ENCODE results near the gene SUCNR1.
"Not testable (repeated sequence)": the region's sequence is repeated elsewhere in the genome, so short reads cannot be mapped to it uniquely, and the experiment has no call there.

SUCNR1 gene

GRCh38 chr3:151880416-151880690 is 6.9 kb downstream of the SUCNR1 start:
- TF ChIP-seq CTCF (IDR thresholded peaks at IDR 0.05), result no peak
- TF ChIP-seq ZFX (IDR thresholded peaks at IDR 0.05; ENCODE audit: borderline replicate concordance), result no peak
- no peak overlapping the region for H3K27ac ChIP-seq

GRCh38 chr3:151881137-151881536 is 7.7 kb downstream of the SUCNR1 start:
- H3K27ac ChIP-seq, result no peak overlapping the region
- TF ChIP-seq CTCF (IDR thresholded peaks at IDR 0.05) (no peak), ZFX (IDR thresholded peaks at IDR 0.05; ENCODE audit: borderline replicate concordance) (no peak)

- not testable (repeated sequence) for H3K27ac ChIP-seq
Measured at GRCh38 chr3:151885397-151885796, 12.0 kb downstream of the SUCNR1 start.

- H3K27ac ChIP-seq, result not testable (repeated sequence)
Measured at GRCh38 chr3:151887450-151888211, 14.2 kb downstream of the SUCNR1 start.

GRCh38 chr3:151890721-151891141 is 17.3 kb downstream of the SUCNR1 start:
- no peak overlapping the region for H3K27ac ChIP-seq

GRCh38 chr3:151891721-151892120 is 18.3 kb downstream of the SUCNR1 start:
- TF ChIP-seq ZFX (IDR thresholded peaks at IDR 0.05; ENCODE audit: borderline replicate concordance) (no peak), CTCF (IDR thresholded peaks at IDR 0.05) (no peak)

More at GRCh38 chr3:151890721-151891141, 17.3 kb downstream of the SUCNR1 start:
- TF ChIP-seq CTCF (IDR thresholded peaks at IDR 0.05) (no peak), ZFX (IDR thresholded peaks at IDR 0.05; ENCODE audit: borderline replicate concordance) (no peak)

GRCh38 chr3:151894219-151894618 is 20.8 kb downstream of the SUCNR1 start:
- TF ChIP-seq ZFX (IDR thresholded peaks at IDR 0.05; ENCODE audit: borderline replicate concordance) (no peak), CTCF (IDR thresholded peaks at IDR 0.05) (no peak)
- H3K27ac ChIP-seq, result no peak overlapping the region

More at GRCh38 chr3:151891721-151892120, 18.3 kb downstream of the SUCNR1 start:
- no peak overlapping the region for H3K27ac ChIP-seq

- no peak overlapping the region for H3K27ac ChIP-seq
- TF ChIP-seq CTCF (IDR thresholded peaks at IDR 0.05), result no peak
- TF ChIP-seq ZFX (IDR thresholded peaks at IDR 0.05; ENCODE audit: borderline replicate concordance), result no peak
Measured at GRCh38 chr3:151895478-151896241, 22.2 kb downstream of the SUCNR1 start.
